Ectodermal cell (in vitro differentiated cells): ENCODE results near the gene CITED2. TPM values are rescaled to one million over a fixed set of nuclear protein-coding genes. Genes with fewer than 3 reads are reported as not detected.
"Not testable (repeated sequence)": the region's sequence is repeated elsewhere in the genome, so short reads cannot be mapped to it uniquely, and the experiment has no call there.

Source experiments
- H3K27ac ChIP-seq: 2 replicates; pipeline ENCODE4 v1.7.0; 2013; ENCODE audit warnings: mild to moderate bottlenecking, low read depth, low read length; ENCODE audit not compliant: insufficient read depth, poor library complexity, severe bottlenecking
- H3K27me3 ChIP-seq: 2 replicates; pipeline ENCODE4 v1.7.0; 2013; ENCODE audit warnings: mild to moderate bottlenecking, low read length; ENCODE audit not compliant: insufficient read depth, control insufficient read depth, poor library complexity, severe bottlenecking
- H3K36me3 ChIP-seq: one replicate; pipeline ENCODE4 v1.7.0; 2013; ENCODE audit warnings: low read length; ENCODE audit not compliant: control insufficient read depth, insufficient read depth
- H3K4me1 ChIP-seq: one replicate; pipeline ENCODE4 v1.7.0; 2013; ENCODE audit warnings: low read length; ENCODE audit not compliant: control insufficient read depth, insufficient read depth
- H3K4me3 ChIP-seq: 2 replicates; pipeline ENCODE4 v1.7.0; 2013; ENCODE audit warnings: low read depth, low read length, control low read depth; ENCODE audit not compliant: insufficient read depth
- H3K9me3 ChIP-seq: 2 replicates; pipeline ENCODE4 v1.7.0; 2013; ENCODE audit warnings: mild to moderate bottlenecking, low read length, moderate library complexity; ENCODE audit not compliant: control insufficient read depth
- WGBS, 2 experiments: methylation state at CpG; one replicate each; pipeline ENCODE4 v1.1.7; 2013; ENCODE audit warnings: missing lambda C conversion rate in 2 of 2; 5-methylcytosine and 5-hydroxymethylcytosine counted together
- polyA plus RNA-seq, 4 experiments: library from polyadenylated mRNA; stranded (reverse); fragments of 50-300 nt; gene quantifications; one replicate each; pipeline ENCODE4 v1.2.3, GENCODE V29; 2013

Gene CITED2, protein sequence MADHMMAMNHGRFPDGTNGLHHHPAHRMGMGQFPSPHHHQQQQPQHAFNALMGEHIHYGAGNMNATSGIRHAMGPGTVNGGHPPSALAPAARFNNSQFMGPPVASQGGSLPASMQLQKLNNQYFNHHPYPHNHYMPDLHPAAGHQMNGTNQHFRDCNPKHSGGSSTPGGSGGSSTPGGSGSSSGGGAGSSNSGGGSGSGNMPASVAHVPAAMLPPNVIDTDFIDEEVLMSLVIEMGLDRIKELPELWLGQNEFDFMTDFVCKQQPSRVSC
- polyA plus RNA-seq (2013, experiment 1 of 4): 541 TPM
- 438 TPM for polyA plus RNA-seq (2013, experiment 2 of 4)
- 358 TPM for polyA plus RNA-seq (2013, experiment 3 of 4)
- 422 TPM for polyA plus RNA-seq (2013, experiment 4 of 4)

DNA sequence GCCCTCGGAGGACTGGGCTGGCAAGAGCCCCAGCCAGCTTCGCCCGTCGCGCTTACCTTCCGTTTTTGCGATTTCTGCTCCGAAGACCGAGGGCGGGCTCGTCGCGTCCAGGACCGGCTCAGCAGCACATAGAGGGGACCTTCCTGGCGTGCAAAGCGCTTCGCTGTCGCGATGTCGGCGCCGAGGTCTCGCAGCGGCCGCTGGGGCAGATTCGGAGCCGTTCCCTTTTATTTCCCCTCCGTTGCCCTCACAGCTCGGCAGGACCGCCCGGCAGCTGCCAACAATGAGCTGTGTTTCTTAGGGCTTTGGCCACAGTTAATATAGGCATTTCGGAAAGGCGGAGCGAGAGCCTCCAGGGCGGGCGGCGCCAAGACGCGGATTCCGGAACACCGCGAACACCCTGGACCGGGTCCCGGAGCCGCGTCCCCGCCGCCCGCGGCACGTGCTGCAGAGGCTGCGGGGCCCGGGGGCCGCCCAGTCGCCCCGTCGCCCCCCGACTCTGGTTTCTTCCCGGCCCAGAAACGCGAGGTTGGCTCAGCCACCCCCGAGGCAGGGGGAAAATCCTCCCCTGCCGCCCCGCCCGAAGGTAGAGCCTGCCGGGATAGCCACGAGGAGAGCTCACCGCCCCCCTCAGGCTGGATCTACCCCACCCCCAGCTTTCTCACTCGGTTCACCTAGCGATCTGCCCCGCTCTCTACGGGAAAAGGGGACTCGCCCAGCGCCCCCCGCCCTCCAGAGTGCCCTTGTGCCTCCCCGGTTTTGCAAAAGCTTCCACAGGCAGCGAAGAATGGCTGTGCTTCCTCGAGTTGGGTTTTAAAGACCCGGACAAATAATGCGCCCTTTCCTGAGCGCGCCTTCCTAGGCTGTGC lies at the start of gene CITED2:
TSS of gene CITED2 (minus strand) at position 292 of the 869 bp plus-strand sequence. CDS start 704 bp downstream, outside the sequence.
- peaks cover 18% of the 10 kb centered on the region for H3K4me1 ChIP-seq
- H3K4me3 ChIP-seq: peak within 1 kb of the TSS; percentile 97
- H3K36me3 ChIP-seq: peaks cover 22% of the 10 kb centered on the region
- H3K27ac ChIP-seq: peak within 1 kb of the TSS; percentile 94
- WGBS, 2 experiments: 0% methylated on average over 82 of the region's 82 CpGs
- H3K9me3 ChIP-seq: no peaks in the 10 kb centered on the region
- H3K27me3 ChIP-seq: no peaks in the 10 kb centered on the region

DNA sequence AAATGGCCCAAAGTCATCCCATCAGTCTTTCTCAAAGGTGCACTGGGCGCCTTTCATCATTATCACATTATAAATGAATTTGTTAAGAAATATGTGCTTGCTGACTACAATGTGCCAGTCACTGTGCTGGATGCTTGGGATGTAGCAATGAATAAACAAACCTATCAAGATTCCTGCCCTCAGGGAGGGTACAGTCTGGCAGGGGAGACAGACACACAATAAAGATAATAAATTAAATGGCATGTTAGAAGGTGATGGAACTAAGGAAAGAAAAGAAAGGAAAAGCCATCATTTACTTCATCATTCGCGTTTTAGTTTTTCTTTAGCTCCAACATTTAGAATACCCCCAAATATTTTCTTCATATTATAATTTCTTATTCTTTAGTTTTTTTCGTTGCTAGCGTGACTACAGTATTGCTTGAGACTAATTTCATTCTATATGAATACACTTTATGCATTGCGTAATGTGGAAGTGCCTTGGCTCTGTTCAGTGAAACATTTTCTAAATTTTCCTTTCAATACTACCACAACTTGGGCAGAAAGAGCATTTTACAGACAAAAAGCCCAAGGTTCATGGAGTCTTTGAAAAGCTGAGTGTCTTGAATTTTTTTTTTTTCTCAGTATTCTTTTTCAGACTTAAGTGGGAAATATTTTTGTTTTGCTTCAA lies 48.7 kb upstream of the CITED2 start:
- WGBS, 2 experiments: 86 to 97% methylated on average over 1 to 4 of the region's 6 CpGs
- Histone ChIP-seq H3K4me1 (peaks cover 5% of the 10 kb centered on the region), H3K36me3 (no peaks in the 10 kb centered on the region), H3K9me3 (no peaks in the 10 kb centered on the region), H3K27ac (no peak overlapping the region), H3K27me3 (no peaks in the 10 kb centered on the region), H3K4me3 (no peak overlapping the region)

DNA sequence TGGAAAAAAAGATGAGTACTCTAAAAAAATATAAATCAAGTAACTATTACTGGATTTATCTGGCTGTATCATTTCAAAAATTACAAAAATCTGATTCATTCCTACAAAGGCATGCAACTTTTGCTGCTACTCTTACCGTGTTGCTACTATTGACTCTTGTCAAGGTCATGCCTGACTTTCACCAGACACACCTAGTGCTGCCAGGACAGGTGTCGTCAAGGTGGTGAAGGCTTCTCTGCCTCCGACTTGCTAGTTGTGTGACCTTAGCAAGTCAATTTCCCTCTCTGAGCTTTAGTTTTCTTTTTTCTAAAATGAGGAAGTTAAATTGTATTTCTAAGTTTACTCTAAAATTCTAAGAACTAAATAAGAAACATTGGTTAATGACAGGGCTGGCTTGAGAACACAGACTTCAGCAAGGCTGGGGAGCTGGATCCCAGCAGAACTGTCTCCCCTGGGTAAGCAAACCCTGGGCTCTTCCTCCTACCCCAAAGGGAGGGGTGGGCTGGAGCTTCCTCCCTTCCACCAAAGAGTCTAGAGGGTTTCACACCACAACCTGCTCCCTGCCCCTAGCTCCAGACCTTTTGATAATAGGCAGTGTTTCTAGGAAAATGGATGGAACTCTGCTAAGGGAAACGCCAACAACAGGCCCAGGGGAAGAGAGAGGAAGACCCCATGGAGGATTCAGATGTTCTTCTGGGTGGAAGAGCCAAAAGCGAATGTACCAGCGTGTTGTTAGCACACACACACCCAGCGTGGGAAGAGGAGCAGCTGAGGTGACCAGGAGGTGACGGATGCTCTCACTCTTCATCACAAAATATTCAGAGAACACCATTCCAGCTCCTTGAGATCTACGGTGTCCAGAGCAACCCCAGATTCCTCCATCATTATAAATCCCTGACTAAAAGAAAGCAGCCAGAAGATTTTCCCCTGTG lies 47.9 kb upstream of the CITED2 start:
- H3K36me3 ChIP-seq: no peaks in the 10 kb centered on the region
- WGBS, 2 experiments: 91 to 93% methylated on average over 9 of the region's 9 CpGs
- no peak overlapping the region for H3K4me3 ChIP-seq

DNA sequence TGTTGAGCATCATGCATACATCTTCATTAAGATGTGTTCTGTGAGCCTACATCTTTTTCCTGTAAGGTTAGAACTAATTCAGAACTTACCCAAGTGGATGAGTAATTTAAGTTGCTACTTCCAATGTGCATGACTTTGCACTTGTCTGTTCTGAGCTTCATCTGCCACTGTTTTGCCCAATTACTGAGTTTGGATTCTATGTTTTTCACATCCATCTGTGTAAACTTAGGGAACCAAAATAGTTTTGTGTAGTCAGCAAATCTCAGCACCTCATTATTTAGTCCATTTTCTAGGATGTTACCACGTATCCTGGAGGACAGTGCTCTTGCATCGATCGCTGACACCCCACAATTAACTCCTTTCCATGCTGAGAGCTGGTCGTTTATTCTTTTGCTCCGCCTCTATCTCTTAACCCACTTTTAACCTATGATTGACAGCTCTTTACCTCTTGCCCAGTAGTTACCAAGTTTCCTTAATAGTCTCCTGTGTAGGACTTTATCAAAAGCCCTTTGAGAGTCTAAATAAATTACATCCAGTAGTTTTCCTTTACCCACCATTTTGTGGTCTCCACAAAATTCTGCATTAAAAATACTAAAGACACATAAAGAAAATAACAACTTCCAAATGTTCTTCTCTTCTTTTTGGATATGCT lies 44.2 kb upstream of the CITED2 start:
- no peaks in the 10 kb centered on the region for H3K36me3 ChIP-seq
- H3K27ac ChIP-seq: no peak overlapping the region
- WGBS, 2 experiments: 85 to 88% methylated on average over 5 of the region's 5 CpGs
- H3K27me3 ChIP-seq: no peaks in the 10 kb centered on the region
- peaks cover 5% of the 10 kb centered on the region for H3K4me1 ChIP-seq
- H3K4me3 ChIP-seq: no peak overlapping the region
- H3K9me3 ChIP-seq: no peaks in the 10 kb centered on the region

More for the DNA sequence above, 47.9 kb upstream of the CITED2 start:
- H3K4me1 ChIP-seq: peaks cover 5% of the 10 kb centered on the region
- no peaks in the 10 kb centered on the region for H3K27me3 ChIP-seq
- H3K9me3 ChIP-seq: no peaks in the 10 kb centered on the region
- H3K27ac ChIP-seq: no peak overlapping the region

DNA sequence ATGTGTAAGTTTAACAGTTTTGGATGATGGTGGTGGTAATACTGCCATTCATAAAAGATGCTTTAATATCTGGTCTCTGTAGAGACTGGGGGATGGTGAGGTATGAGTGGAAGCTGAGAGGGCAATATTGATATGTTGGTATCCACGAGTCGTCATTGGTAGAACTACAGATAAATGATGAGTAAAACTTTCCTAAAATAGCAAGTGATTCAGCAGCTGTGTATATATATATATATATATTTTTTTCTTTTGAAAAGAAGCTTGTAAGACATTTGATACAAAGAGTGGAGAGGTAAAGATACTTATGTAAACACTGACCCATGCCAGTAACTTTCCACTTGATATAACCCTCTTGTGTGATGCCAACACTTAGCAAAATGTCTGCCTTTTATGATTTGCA lies 41.7 kb upstream of the CITED2 start:
- H3K4me3 ChIP-seq: no peak overlapping the region
- H3K27ac ChIP-seq: no peak overlapping the region
- peaks cover 3% of the 10 kb centered on the region for H3K4me1 ChIP-seq
- no peaks in the 10 kb centered on the region for H3K9me3 ChIP-seq
- 90 to 94% methylated on average over 2 of the region's 2 CpGs for WGBS, 2 experiments
- H3K27me3 ChIP-seq: no peaks in the 10 kb centered on the region
- no peaks in the 10 kb centered on the region for H3K36me3 ChIP-seq

DNA sequence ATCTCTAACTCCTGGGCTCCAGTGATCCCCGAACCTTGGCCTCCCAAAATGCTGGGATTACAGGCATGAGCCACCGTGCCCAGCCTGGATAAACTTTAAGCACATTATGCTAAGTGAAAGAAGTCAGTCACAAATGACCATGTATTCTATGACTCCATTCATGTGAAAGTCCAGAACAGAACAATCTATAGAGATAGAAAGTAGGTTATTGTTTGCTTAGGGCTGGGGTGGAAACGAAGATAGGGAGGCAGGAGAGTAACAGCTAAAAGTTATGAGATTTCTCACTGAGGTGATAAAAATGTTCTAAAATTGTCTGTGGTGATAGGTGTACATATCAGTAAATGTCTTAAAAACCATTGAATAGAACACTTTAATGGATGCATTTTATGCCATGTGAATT lies 40.9 kb upstream of the CITED2 start:
- Histone ChIP-seq H3K4me1 (no peaks in the 10 kb centered on the region), H3K36me3 (no peaks in the 10 kb centered on the region), H3K4me3 (no peak overlapping the region), H3K27ac (no peak overlapping the region), H3K27me3 (no peaks in the 10 kb centered on the region), H3K9me3 (no peaks in the 10 kb centered on the region)
- WGBS, 2 experiments: 92 to 98% methylated on average over 3 of the region's 3 CpGs

DNA sequence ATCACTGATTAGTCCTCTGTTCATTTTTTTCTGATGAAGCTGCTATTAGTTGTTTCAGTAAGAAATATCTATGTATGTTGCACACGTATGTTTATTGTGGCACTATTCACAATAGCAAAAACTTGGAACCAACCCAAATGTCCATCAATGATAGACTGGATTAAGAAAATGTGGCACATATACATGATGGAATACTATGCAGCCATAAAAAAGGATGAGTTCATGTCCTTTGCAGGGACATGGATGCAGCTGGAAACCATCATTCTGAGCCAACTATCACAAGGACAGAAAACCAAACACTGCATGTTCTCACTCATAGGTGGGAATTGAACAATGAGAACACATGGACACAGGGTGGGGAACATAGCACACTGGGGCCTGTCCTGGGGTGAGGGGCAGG lies 37.7 kb upstream of the CITED2 start:
- H3K27ac ChIP-seq, H3K27me3 ChIP-seq, H3K9me3 ChIP-seq, H3K4me1 ChIP-seq, H3K4me3 ChIP-seq, H3K36me3 ChIP-seq: not testable (repeated sequence)
- WGBS, 2 experiments: 80% methylated on average over 1 of the region's 1 CpG; no CpG with 5 or more reads in 1 of the 2 experiments

DNA sequence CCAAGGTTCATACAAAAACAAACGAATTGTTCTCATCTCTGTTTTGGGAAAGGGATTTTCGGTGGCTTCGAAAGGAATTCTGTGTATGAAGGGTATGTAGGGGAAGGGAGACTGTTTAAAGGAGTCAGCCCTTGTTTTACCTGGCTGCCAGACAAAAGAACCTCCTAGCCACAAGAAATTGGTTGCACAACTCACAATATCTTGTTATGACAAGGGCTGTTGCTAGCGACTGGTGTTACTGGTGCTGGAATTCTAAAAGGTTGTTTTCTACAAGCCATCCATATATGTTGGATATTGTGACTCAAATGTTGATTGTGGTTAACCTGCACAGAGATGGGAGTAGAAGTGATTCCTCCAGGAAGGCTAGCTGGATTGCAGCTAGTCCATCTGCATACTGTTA lies 34.6 kb upstream of the CITED2 start:
- H3K9me3 ChIP-seq: no peaks in the 10 kb centered on the region
- H3K4me3 ChIP-seq: no peak overlapping the region
- 88 to 93% methylated on average over 4 of the region's 4 CpGs for WGBS, 2 experiments
- no peak overlapping the region for H3K27ac ChIP-seq
- H3K27me3 ChIP-seq: no peaks in the 10 kb centered on the region
- no peaks in the 10 kb centered on the region for H3K4me1 ChIP-seq
- H3K36me3 ChIP-seq: no peaks in the 10 kb centered on the region

DNA sequence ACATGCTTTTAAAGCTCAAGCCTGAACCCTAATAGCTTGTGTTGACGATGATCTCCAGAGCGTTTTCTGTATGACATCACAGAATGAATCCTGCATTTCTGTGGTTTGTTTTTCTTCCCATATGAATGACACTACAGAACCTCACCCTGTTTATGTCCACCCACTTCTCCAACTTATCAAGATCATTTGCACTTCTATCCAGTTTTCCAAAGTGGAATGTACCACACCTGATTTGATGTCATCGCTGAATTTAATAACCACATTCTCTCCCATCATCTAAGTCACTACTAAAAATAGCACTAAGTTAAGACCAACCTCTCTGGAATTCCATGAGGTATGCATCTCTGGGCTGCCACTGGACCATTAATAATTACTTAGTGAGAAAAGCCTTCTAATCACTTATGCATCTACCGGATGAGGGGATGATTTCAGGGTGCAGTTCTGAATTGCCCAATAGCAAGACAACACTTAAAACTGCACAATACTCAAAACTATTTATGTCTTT lies 33.3 kb upstream of the CITED2 start:
- H3K27me3 ChIP-seq: no peaks in the 10 kb centered on the region
- H3K36me3 ChIP-seq: no peaks in the 10 kb centered on the region
- no peak overlapping the region for H3K27ac ChIP-seq
- H3K4me3 ChIP-seq: no peak overlapping the region
- 90 to 94% methylated on average over 4 of the region's 4 CpGs for WGBS, 2 experiments
- no peaks in the 10 kb centered on the region for H3K9me3 ChIP-seq
- no peaks in the 10 kb centered on the region for H3K4me1 ChIP-seq
